ENCODE measurements around the gene PHOX2A.
"Not testable (repeated sequence)": the region's sequence is repeated elsewhere in the genome, so short reads cannot be mapped to it uniquely, and the experiment has no call there.

PHOX2A gene

GRCh38 chr11:72223615-72224563 lies 20.1 kb downstream of the PHOX2A start:
- DNase-seq (ENCODE audit: extremely low read depth in 1 of 2, low read depth in 1 of 2): peak; percentile 23 to 28

- DNase-seq (ENCODE audit: extremely low read depth in 1 of 2, low read depth in 1 of 2): peak; percentile 84 to 91
These were observed 20.9 kb downstream of the PHOX2A start for GRCh38 chr11:72222907-72223614.

GRCh38 chr11:72222106-72222891 lies 21.7 kb downstream of the PHOX2A start:
- DNase-seq (ENCODE audit: extremely low read depth in 1 of 2, low read depth in 1 of 2): no peak

- no peak for DNase-seq (ENCODE audit: extremely low read depth in 1 of 2, low read depth in 1 of 2)
These were observed 22.4 kb downstream of the PHOX2A start for GRCh38 chr11:72221386-72222075.

- DNase-seq (ENCODE audit: extremely low read depth in 1 of 2, low read depth in 1 of 2): no peak
These were observed 23.1 kb downstream of the PHOX2A start for GRCh38 chr11:72220696-72221363.

- no peak for DNase-seq (ENCODE audit: extremely low read depth in 1 of 2, low read depth in 1 of 2)
These were observed 25.7 kb downstream of the PHOX2A start for GRCh38 chr11:72218251-72218745.

- DNase-seq (ENCODE audit: extremely low read depth in 1 of 2, low read depth in 1 of 2): no peak
These were observed 26.1 kb downstream of the PHOX2A start for GRCh38 chr11:72217841-72218240.

- no peak for DNase-seq (ENCODE audit: extremely low read depth in 1 of 2, low read depth in 1 of 2)
These were observed 27.3 kb downstream of the PHOX2A start, which contains the start of gene FOLR2 for GRCh38 chr11:72216638-72217037. FOLR2 (plus strand) TSS chr11:72216794; CDS start chr11:72218585, 1,791 bp downstream.

GRCh38 chr11:72209101-72209500 lies 34.9 kb downstream of the PHOX2A start:
- no peak for DNase-seq (ENCODE audit: extremely low read depth in 1 of 2, low read depth in 1 of 2)

GRCh38 chr11:72208281-72208680 lies 35.7 kb downstream of the PHOX2A start:
- no peak for DNase-seq (ENCODE audit: extremely low read depth in 1 of 2, low read depth in 1 of 2)

GRCh38 chr11:72206794-72207193 lies 37.2 kb downstream of the PHOX2A start:
- not testable (repeated sequence) for DNase-seq (ENCODE audit: extremely low read depth in 1 of 2, low read depth in 1 of 2)

GRCh38 chr11:72204886-72205285 lies 39.1 kb downstream of the PHOX2A start:
- DNase-seq (ENCODE audit: extremely low read depth in 1 of 2, low read depth in 1 of 2): no peak

GRCh38 chr11:72203163-72203562 lies 40.8 kb downstream of the PHOX2A start:
- no peak for DNase-seq (ENCODE audit: extremely low read depth in 1 of 2, low read depth in 1 of 2)

GRCh38 chr11:72202571-72202970 lies 41.4 kb downstream of the PHOX2A start:
- DNase-seq (ENCODE audit: extremely low read depth in 1 of 2, low read depth in 1 of 2): no peak

GRCh38 chr11:72201445-72201844 lies 42.5 kb downstream of the PHOX2A start:
- DNase-seq (ENCODE audit: extremely low read depth in 1 of 2, low read depth in 1 of 2): not testable (repeated sequence)

- DNase-seq (ENCODE audit: extremely low read depth in 1 of 2, low read depth in 1 of 2): no peak
These were observed 48.3 kb downstream of the PHOX2A start for GRCh38 chr11:72195518-72196270.

GRCh38 chr11:72191961-72192381 lies 52.0 kb downstream of the PHOX2A start, which contains the start of gene FOLR1:
FOLR1 (plus strand) TSS chr11:72192140; CDS start chr11:72192174, 34 bp downstream.
- no peak for DNase-seq (ENCODE audit: extremely low read depth in 1 of 2, low read depth in 1 of 2)

GRCh38 chr11:72190631-72191071 lies 53.3 kb downstream of the PHOX2A start:
- DNase-seq (ENCODE audit: extremely low read depth in 1 of 2, low read depth in 1 of 2): no peak

All from stimulated activated CD8-positive, alpha-beta memory T cell treated with anti-CD3 and anti-CD28 coated beads, Interleukin-7, amount 100 ng/mL, for 48 hours (primary cell).